GM12891 (cell line): ENCODE data around the gene FAM177B.

ENCODE experiments used
- POLR2A ChIP-seq: IDR thresholded peaks from 2 replicates; pipeline ENCODE4 v1.6.1; 2011; ENCODE audit warnings: low read depth, low read length, control low read depth
- SPI1 ChIP-seq: IDR thresholded peaks from 2 replicates; pipeline ENCODE4 v1.6.1; 2011; ENCODE audit warnings: low read depth, low read length, control low read depth

GRCh38 chr1:222730866-222731265 lies 6.1 kb upstream of the FAM177B start:
- TF ChIP-seq POLR2A (no peak), SPI1 (peak; percentile 50; the same call in 1 of the 2 replicates)
